HepG2 (cell line): ENCODE data around the gene GPR62. TPM values are rescaled to one million over a fixed set of nuclear protein-coding genes. Genes with fewer than 3 reads are reported as not detected.

Source experiments
- ELF4 ChIP-seq: sonication (generic); formaldehyde crosslinking; IDR thresholded peaks from 2 replicates; pipeline ENCODE4 v1.5.0; 2020; ENCODE audit warnings: missing genetic modification reagents, mild to moderate bottlenecking, moderate library complexity, borderline replicate concordance
- ETV6 ChIP-seq: sonication (generic); formaldehyde crosslinking; conservative IDR thresholded peaks from 2 replicates; pipeline ENCODE4 v1.4.0; 2020; ENCODE audit warnings: missing genetic modification reagents
- GATAD1 ChIP-seq: IDR thresholded peaks from 2 replicates; pipeline ENCODE4 v1.6.1; 2016; ENCODE audit warnings: missing genetic modification reagents, missing compliant biosample characterization
- GTF2F1 ChIP-seq: fragments of 150-350 bp; IDR thresholded peaks from 2 replicates; pipeline ENCODE4 v1.6.1; 2014; ENCODE audit warnings: low read length
- HOXA5 ChIP-seq: sonication (generic); formaldehyde crosslinking; IDR thresholded peaks from 2 replicates; pipeline ENCODE4 v1.4.0; 2020; ENCODE audit warnings: missing genetic modification reagents
- MXI1 ChIP-seq: IDR thresholded peaks from 3 replicates; pipeline ENCODE4 v1.6.1; 2012; ENCODE audit warnings: low read depth, low read length, inconsistent platforms, borderline replicate concordance
- MZF1 ChIP-seq: sonication (generic); formaldehyde crosslinking; IDR thresholded peaks from 2 replicates; pipeline ENCODE4 v1.8.1; 2023; ENCODE audit warnings: mild to moderate bottlenecking, missing genetic modification reagents, borderline replicate concordance
- RBFOX2 ChIP-seq: fragments of 200-400 bp; formaldehyde crosslinking; IDR thresholded peaks from 2 replicates; pipeline ENCODE4 v1.6.1; 2017; ENCODE audit warnings: low read depth, mild to moderate bottlenecking, low read length
- RFX1 ChIP-seq: fragments of 450-650 bp; IDR thresholded peaks from 2 replicates; pipeline ENCODE4 v1.6.1; 2017
- SOX6 ChIP-seq, 2 experiments: fragments of 450-650 bp in 1 of 2; sonication (generic) in 1 of 2; formaldehyde crosslinking in 1 of 2; IDR thresholded peaks; 2 replicates each; pipeline versions ENCODE4 v1.4.0 to v1.6.1; 2017 to 2020; ENCODE audit warnings: antibody characterized with exemption in 1 of 2, mild to moderate bottlenecking in 1 of 2, missing genetic modification reagents in 1 of 2
- SP4 ChIP-seq: sonication (generic); formaldehyde crosslinking; IDR thresholded peaks from 2 replicates; pipeline ENCODE4 v1.8.1; 2023; ENCODE audit warnings: mild to moderate bottlenecking, missing genetic modification reagents
- ZBTB3 ChIP-seq: sonication (generic); formaldehyde crosslinking; IDR thresholded peaks from 2 replicates; pipeline ENCODE4 v1.4.0; 2020; ENCODE audit warnings: low read depth, mild to moderate bottlenecking, moderate library complexity, missing genetic modification reagents, borderline replicate concordance
- ZBTB7B ChIP-seq: sonication (generic); formaldehyde crosslinking; IDR thresholded peaks from 2 replicates; pipeline ENCODE4 v1.4.0; 2020; ENCODE audit warnings: missing genetic modification reagents
- ZBTB8A ChIP-seq: sonication (generic); formaldehyde crosslinking; IDR thresholded peaks from 2 replicates; pipeline ENCODE4 v1.4.0; 2020; ENCODE audit warnings: mild to moderate bottlenecking, low read depth, missing genetic modification reagents, borderline replicate concordance
- ZFP82 ChIP-seq: sonication (generic); formaldehyde crosslinking; IDR thresholded peaks from 2 replicates; pipeline ENCODE4 v1.5.1; 2020; ENCODE audit warnings: mild to moderate bottlenecking, missing genetic modification reagents, borderline replicate concordance
- ZNF205 ChIP-seq: IDR thresholded peaks from 2 replicates; pipeline ENCODE4 v1.6.1; 2018; ENCODE audit warnings: missing biosample characterization, missing genetic modification reagents
- ZNF446 ChIP-seq: sonication (generic); formaldehyde crosslinking; IDR thresholded peaks from 2 replicates; pipeline ENCODE4 v1.5.0; 2020; ENCODE audit warnings: mild to moderate bottlenecking, missing genetic modification reagents
- ZNF644 ChIP-seq: IDR thresholded peaks from 2 replicates; pipeline ENCODE4 v1.6.1; 2016; ENCODE audit warnings: low read depth
- ZNF7 ChIP-seq: IDR thresholded peaks from 2 replicates; pipeline ENCODE4 v1.6.1; 2016; ENCODE audit warnings: missing biosample characterization, missing genetic modification reagents
- polyA plus RNA-seq, 8 experiments: library from polyadenylated mRNA; depleted of rRNA in 3 of 8; stranded (reverse) in 7 of 8; unstranded in 1 of 8; fragments of >200 nt; fragmentation: Illumina TruSeq in 4 of 8; extraction: Trizol in 4 of 8; gene quantifications; 2 replicates each; pipeline versions ENCODE4 v1.2.1 to v1.2.3, GENCODE V29; 2011 to 2016; ENCODE audit warnings: low read depth in 4 of 8, missing spikeins in 1 of 8, mixed read lengths in 1 of 8; ENCODE audit not compliant: insufficient read depth in 1 of 8
- total RNA-seq, 5 experiments: library from RNA; depleted of rRNA; stranded (reverse); fragments of >200 nt; fragmentation: Illumina TruSeq; extraction: Trizol; gene quantifications; 2 replicates each; pipeline ENCODE4 v1.2.3, GENCODE V29; 2016; ENCODE audit warnings: low read depth in 1 of 5
- TF ChIP-seq, protein P1 (sequence below): sonication (generic); formaldehyde crosslinking; IDR thresholded peaks from 2 replicates; pipeline ENCODE4 v1.8.1; 2022; ENCODE audit warnings: low read depth, mild to moderate bottlenecking, missing genetic modification reagents
- TF ChIP-seq, protein P2 (sequence below): sonication (generic); formaldehyde crosslinking; IDR thresholded peaks from 2 replicates; pipeline ENCODE4 v1.4.0; 2020; ENCODE audit warnings: missing genetic modification reagents
- TF ChIP-seq, protein P3 (sequence below): sonication (generic); formaldehyde crosslinking; IDR thresholded peaks from 2 replicates; pipeline ENCODE4 v1.9.0; 2021; ENCODE audit warnings: missing genetic modification reagents, mild to moderate bottlenecking, borderline replicate concordance
- TF ChIP-seq, protein P4 (sequence below): sonication (generic); formaldehyde crosslinking; IDR thresholded peaks from 2 replicates; pipeline ENCODE4 v1.5.0; 2020; ENCODE audit warnings: missing genetic modification reagents
- TF ChIP-seq, protein P5 (sequence below): sonication (generic); formaldehyde crosslinking; IDR thresholded peaks from 2 replicates; pipeline ENCODE4 v1.4.0; 2020; ENCODE audit warnings: mild to moderate bottlenecking, missing genetic modification reagents

Gene GPR62
- total and polyA plus RNA-seq, 2 of the 13 experiments (the other 11 are each of a cell fraction or from before 2014, with no cell fraction given): not detected

DNA sequence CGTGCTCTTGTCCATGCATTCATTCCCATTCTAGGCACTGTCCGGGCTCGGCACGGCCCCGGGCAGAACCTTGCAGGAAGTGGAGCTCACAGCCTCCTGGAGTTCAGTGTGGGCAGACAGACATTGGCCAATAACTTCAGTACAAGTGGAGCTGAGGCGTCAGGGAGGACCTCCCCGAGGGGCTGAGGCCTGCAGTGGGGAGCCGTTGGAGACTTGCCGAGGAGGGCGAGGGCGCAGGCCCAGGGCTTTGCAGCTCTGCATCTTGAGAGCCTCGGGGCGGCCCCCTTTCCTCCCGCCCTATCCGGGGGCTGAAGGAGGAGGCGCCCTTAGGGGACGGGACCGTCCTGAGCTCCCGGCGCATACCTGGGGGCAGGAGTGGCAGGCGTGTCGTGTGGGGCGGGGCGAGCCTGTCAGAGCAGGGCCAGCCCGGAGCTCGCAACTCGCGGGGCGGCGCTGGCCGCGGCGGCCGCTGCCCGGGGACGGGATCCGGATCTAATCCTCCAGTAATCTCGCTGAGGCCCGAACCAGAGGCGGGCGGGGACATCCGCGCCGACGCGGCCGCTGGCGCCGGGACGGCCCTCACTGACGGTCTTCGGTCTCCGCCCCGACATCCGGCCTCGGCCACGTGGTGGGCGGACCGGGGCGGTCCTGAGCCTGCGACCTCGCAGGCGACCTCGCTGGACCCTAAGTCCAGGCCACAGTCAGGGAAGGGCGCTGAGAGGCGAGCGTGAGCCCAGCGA lies 27.8 kb downstream of the GPR62 start, which contains the start of gene ACY1 (continued):
- TF ChIP-seq, protein P1, sequence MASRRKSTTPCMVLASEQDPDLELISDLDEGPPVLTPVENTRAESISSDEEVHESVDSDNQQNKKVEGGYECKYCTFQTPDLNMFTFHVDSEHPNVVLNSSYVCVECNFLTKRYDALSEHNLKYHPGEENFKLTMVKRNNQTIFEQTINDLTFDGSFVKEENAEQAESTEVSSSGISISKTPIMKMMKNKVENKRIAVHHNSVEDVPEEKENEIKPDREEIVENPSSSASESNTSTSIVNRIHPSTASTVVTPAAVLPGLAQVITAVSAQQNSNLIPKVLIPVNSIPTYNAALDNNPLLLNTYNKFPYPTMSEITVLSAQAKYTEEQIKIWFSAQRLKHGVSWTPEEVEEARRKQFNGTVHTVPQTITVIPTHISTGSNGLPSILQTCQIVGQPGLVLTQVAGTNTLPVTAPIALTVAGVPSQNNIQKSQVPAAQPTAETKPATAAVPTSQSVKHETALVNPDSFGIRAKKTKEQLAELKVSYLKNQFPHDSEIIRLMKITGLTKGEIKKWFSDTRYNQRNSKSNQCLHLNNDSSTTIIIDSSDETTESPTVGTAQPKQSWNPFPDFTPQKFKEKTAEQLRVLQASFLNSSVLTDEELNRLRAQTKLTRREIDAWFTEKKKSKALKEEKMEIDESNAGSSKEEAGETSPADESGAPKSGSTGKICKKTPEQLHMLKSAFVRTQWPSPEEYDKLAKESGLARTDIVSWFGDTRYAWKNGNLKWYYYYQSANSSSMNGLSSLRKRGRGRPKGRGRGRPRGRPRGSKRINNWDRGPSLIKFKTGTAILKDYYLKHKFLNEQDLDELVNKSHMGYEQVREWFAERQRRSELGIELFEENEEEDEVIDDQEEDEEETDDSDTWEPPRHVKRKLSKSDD (CRISPR knock-in tag): peak; percentile 53; the same call in 1 of the 2 replicates
- TF ChIP-seq SOX6 (IDR thresholded peaks at IDR 0.05) (no peak), SOX6 (CRISPR knock-in tag; IDR thresholded peaks at IDR 0.05) (peak; percentile 43; the same call in 1 of the 2 replicates), SP4 (CRISPR knock-in tag) (peak; percentile 74), RFX1 (no peak), ETV6 (CRISPR knock-in tag) (0 out of 2 replicates have a peak, but pooled peaks have one; percentile 43), ZBTB8A (CRISPR knock-in tag) (no peak; the same call in 1 of the 2 replicates), GTF2F1 (no peak), ELF4 (CRISPR knock-in tag) (no peak), ZBTB7B (peak; percentile 49), ZBTB3 (CRISPR knock-in tag) (peak; percentile 94), MXI1 (peak; percentile 98; the same call in 2 of the 3 replicates), ZFP82 (CRISPR knock-in tag) (no peak), ZNF644 (CRISPR knock-in tag) (no peak), ZNF7 (no peak), HOXA5 (CRISPR knock-in tag) (no peak; the same call in 1 of the 2 replicates), ZNF205 (CRISPR knock-in tag) (peak; percentile 41; the same call in 1 of the 2 replicates), RBFOX2 (peak; percentile 98), GATAD1 (CRISPR knock-in tag) (peak; percentile 78), ZNF446 (CRISPR knock-in tag) (no peak), MZF1 (CRISPR knock-in tag) (no peak)
- TF ChIP-seq, protein P2, sequence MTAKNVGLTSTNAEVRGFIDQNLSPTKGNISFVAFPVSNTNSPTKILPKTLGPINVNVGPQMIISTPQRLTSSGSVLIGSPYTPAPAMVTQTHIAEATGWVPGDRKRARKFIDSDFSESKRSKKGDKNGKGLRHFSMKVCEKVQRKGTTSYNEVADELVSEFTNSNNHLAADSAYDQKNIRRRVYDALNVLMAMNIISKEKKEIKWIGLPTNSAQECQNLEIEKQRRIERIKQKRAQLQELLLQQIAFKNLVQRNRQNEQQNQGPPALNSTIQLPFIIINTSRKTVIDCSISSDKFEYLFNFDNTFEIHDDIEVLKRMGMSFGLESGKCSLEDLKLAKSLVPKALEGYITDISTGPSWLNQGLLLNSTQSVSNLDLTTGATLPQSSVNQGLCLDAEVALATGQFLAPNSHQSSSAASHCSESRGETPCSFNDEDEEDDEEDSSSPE: peak; percentile 75; the same call in 1 of the 2 replicates
- TF ChIP-seq, protein P3, sequence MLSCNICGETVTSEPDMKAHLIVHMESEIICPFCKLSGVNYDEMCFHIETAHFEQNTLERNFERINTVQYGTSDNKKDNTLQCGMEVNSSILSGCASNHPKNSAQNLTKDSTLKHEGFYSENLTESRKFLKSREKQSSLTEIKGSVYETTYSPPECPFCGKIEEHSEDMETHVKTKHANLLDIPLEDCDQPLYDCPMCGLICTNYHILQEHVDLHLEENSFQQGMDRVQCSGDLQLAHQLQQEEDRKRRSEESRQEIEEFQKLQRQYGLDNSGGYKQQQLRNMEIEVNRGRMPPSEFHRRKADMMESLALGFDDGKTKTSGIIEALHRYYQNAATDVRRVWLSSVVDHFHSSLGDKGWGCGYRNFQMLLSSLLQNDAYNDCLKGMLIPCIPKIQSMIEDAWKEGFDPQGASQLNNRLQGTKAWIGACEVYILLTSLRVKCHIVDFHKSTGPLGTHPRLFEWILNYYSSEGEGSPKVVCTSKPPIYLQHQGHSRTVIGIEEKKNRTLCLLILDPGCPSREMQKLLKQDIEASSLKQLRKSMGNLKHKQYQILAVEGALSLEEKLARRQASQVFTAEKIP (CRISPR knock-in tag): no peak
- TF ChIP-seq, protein P4, sequence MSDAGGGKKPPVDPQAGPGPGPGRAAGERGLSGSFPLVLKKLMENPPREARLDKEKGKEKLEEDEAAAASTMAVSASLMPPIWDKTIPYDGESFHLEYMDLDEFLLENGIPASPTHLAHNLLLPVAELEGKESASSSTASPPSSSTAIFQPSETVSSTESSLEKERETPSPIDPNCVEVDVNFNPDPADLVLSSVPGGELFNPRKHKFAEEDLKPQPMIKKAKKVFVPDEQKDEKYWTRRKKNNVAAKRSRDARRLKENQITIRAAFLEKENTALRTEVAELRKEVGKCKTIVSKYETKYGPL: no peak
- TF ChIP-seq, protein P5, sequence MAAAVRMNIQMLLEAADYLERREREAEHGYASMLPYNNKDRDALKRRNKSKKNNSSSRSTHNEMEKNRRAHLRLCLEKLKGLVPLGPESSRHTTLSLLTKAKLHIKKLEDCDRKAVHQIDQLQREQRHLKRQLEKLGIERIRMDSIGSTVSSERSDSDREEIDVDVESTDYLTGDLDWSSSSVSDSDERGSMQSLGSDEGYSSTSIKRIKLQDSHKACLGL (CRISPR knock-in tag): no peak
